ENCODE data around the gene KIF4A.

- TF ChIP-seq CTCF (IDR thresholded peaks at IDR 0.05) (no peak), POLR2A (IDR thresholded peaks at IDR 0.05) (no peak)
These were observed 152.3 kb downstream of the KIF4A start for GRCh38 chrX:70442224-70442623.
